ENCODE results near the gene TLE3.

DNA sequence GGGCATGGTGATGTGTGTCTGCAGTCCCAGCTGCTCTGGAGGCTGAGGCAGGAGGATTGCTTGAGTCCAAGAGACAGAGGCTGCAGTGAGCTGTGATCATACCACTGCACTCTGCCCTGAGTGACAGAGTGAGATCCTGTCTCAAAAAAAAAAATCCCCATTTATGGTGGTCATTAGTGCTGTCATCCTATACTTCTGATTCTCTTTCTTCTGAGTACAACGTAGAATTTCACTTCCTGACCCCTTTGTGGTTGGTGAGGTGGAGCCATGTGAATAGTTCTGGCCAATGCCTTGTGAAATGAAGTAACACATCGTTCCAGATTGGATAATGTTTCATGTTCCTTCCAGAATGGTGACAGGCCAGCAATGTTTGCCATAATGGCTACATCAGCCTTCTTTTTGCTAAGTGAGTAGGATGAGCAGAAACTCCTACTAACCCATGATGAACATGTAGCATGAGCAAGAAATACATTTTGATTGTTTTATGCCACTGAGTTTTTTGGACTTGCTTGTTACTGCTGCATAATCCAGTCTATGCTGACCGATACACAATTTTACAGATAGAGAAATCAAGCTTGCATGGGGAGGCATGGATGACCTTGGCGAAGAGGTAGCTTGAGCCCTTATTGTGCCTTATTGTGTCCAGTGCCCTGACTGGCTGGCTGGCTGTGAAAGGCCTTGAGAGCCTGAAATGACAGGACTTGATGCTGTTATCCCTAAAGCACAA lies 30.9 kb upstream of the TLE3 start:
- TF ChIP-seq, protein P1, sequence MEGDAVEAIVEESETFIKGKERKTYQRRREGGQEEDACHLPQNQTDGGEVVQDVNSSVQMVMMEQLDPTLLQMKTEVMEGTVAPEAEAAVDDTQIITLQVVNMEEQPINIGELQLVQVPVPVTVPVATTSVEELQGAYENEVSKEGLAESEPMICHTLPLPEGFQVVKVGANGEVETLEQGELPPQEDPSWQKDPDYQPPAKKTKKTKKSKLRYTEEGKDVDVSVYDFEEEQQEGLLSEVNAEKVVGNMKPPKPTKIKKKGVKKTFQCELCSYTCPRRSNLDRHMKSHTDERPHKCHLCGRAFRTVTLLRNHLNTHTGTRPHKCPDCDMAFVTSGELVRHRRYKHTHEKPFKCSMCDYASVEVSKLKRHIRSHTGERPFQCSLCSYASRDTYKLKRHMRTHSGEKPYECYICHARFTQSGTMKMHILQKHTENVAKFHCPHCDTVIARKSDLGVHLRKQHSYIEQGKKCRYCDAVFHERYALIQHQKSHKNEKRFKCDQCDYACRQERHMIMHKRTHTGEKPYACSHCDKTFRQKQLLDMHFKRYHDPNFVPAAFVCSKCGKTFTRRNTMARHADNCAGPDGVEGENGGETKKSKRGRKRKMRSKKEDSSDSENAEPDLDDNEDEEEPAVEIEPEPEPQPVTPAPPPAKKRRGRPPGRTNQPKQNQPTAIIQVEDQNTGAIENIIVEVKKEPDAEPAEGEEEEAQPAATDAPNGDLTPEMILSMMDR (IDR thresholded peaks at IDR 0.05) = no peak
- TF ChIP-seq POLR2A (IDR thresholded peaks at IDR 0.05) = no peak
